Measurements from ENCODE around the gene THAP7. TPM values are rescaled to one million over a fixed set of nuclear protein-coding genes. Genes with fewer than 3 reads are reported as not detected.

Gene THAP7
- total and polyA plus RNA-seq, 2 of the 4 experiments (the other 2 are of a cell fraction) = 14.2 to 19.8 TPM

GRCh38 chr22:21003782-21004181 lies 1.9 kb upstream of the THAP7 start:
- H2BK20ac ChIP-seq (ENCODE audit: low read depth, low read length) = no peak overlapping the region
- H4K91ac ChIP-seq (ENCODE audit: insufficient read depth, low read depth, low read length) = no peak overlapping the region; the same call in 1 of the 2 replicates
- peaks cover 13% of the 10 kb centered on the region for H3K9me1 ChIP-seq (ENCODE audit: insufficient read depth, low read length)
- DNase-seq (no peak), ATAC-seq (ENCODE audit: low read depth) (no peak)
- ChIA-PET POLR2A (ENCODE audit: unreplicated experiment) (no interaction called here), CTCF (no interaction called here)
- no peak overlapping the region for H2BK120ac ChIP-seq (ENCODE audit: low read depth, low read length)
- H3K27me3 ChIP-seq (ENCODE audit: control insufficient read depth, insufficient read depth, low read length) = no peaks in the 10 kb centered on the region
- no peak overlapping the region for H3K9ac ChIP-seq (ENCODE audit: low read depth, low read length)
- no peak overlapping the region for H3K4me3 ChIP-seq (ENCODE audit: insufficient read depth, low read depth, low read length)
- no peak overlapping the region for H3K18ac ChIP-seq (ENCODE audit: low read depth, low read length)
- H3K4ac ChIP-seq (ENCODE audit: low read depth, low read length) = no peak overlapping the region
- TF ChIP-seq MAFK (IDR thresholded peaks at IDR 0.05; ENCODE audit: low read depth, low read length) (no peak), RCOR1 (IDR thresholded peaks at IDR 0.05; ENCODE audit: insufficient replicate concordance, low read length) (no peak), SMC3 (IDR thresholded peaks at IDR 0.05; ENCODE audit: low read depth, low read length) (no peak), BHLHE40 (IDR thresholded peaks at IDR 0.05; ENCODE audit: low read depth, low read length) (no peak), POLR2A (IDR thresholded peaks at IDR 0.05; ENCODE audit: low read depth, low read length) (no peak)
- H2BK5ac ChIP-seq (ENCODE audit: low read depth, low read length, poor library complexity, severe bottlenecking) = no peak overlapping the region
- BruUV-seq (replicated peaks) = no TSS peak
- no peak overlapping the region for H3K27ac ChIP-seq (ENCODE audit: insufficient read depth, low read length)
- no peak overlapping the region for H2AFZ ChIP-seq (replicated peaks; ENCODE audit: low read length, poor library complexity)
- peaks cover 13% of the 10 kb centered on the region; the same call in 1 of the 2 replicates for H3K36me3 ChIP-seq (ENCODE audit: control insufficient read depth, insufficient read depth, low read length)
- in situ Hi-C loops (cut with MboI; ENCODE audit: low sequenced_read_pairs) (no loop called here), intact Hi-C loops (cut with micrococcal nuclease) (no loop called here), dilution Hi-C loops (cut with HindIII; ENCODE audit: low sequenced_read_pairs, unreplicated experiment) (no loop called here)
- no peak overlapping the region for H3K23ac ChIP-seq (ENCODE audit: low read depth, low read length)
- 0 out of 2 replicates have a peak overlapping the region, but pooled peaks have one; percentile 19 for H3K4me2 ChIP-seq (ENCODE audit: low read depth, low read length)
- H2BK15ac ChIP-seq (ENCODE audit: low read depth, low read length) = no peak overlapping the region
- H3K14ac ChIP-seq (replicated peaks; ENCODE audit: low read depth, low read length) = no peak overlapping the region
- no peak overlapping the region for H3K56ac ChIP-seq (ENCODE audit: extremely low read depth, insufficient read depth, low read length)
- H3K9me3 ChIP-seq (ENCODE audit: control insufficient read depth, insufficient read depth, low read length) = no peaks in the 10 kb centered on the region
- peak overlapping the region; percentile 73 for H2AK9ac ChIP-seq (replicated peaks; ENCODE audit: low read depth, low read length, poor library complexity)
- H3K4me1 ChIP-seq (ENCODE audit: control insufficient read depth, insufficient read depth, low read length) = peaks cover 15% of the 10 kb centered on the region
- no CpG with 5 or more reads among the region's 4 CpGs for WGBS, 2 experiments (ENCODE audit: extremely low coverage in 2 of 2, insufficient read length in 1 of 2)
- H3K79me1 ChIP-seq (ENCODE audit: low read depth in 1 of 2, low read length in 2 of 2) = peaks cover 19 to 41% of the 10 kb centered on the region in 2 experiments
- H4K20me1 ChIP-seq (ENCODE audit: insufficient read depth, low read length) = peaks cover 9% of the 10 kb centered on the region; the same call in 1 of the 2 replicates
- 0 out of 4 replicates have a peak overlapping the region, but pooled peaks of 1 of the 2 experiments have one; percentile 24 for H4K8ac ChIP-seq (ENCODE audit: low read depth in 2 of 2, low read length in 2 of 2)
- peak overlapping the region; percentile 88; the same call in 1 of the 2 replicates for H2AK5ac ChIP-seq (ENCODE audit: low read depth, low read length)
- no peak overlapping the region for H4K5ac ChIP-seq (ENCODE audit: low read depth, low read length)
